GM21528 (cell line): Measurements from ENCODE around the gene CSRNP2.
"Not testable (repeated sequence)": the region's sequence is repeated elsewhere in the genome, so short reads cannot be mapped to it uniquely, and the experiment has no call there.

ENCODE experiments used
- ATAC-seq: cut with Tn5 transposase; IDR thresholded peaks from one replicate; pipeline ENCODE4 v1.9.1; 2021; ENCODE audit warnings: mild to moderate bottlenecking, moderate library complexity; ENCODE audit not compliant: unreplicated experiment, low FRiP score

The CSRNP2 gene

DNA sequence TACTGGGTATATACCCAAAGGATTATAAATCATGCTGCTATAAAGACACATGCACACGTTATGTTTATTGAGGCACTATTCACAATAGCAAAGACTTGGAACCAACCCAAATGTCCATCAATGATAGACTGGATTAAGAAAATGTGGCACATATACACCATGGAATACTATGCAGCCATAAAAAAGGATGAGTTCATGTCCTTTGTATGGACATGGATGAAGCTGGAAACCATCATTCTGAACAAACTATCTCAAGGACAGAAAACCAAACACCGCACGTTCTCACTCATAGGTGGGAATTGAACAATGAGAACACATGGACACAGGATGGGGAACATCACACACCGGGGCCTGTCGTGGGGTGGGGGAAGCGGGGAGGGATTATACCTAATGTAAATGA lies 4.5 kb downstream of the CSRNP2 start:
- not testable (repeated sequence) for ATAC-seq

DNA sequence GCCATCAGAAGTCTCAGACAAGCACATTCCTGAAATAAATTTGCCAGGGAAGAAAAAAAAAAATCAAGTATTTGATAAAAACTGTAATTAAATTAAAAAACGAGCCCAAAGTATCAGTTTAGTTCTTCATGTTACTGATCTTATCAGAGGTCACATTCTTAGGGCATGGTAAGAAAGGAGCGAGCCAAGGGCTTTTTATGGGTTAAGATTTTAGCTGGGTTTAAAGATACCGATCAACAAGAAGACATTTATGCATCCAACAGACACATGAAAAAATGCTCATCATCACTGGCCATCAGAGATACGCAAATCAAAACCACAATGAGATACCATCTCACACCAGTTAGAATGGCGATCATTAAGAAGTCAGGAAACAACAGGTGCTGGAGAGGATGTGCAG lies 5.0 kb downstream of the CSRNP2 start:
- ATAC-seq = not testable (repeated sequence)

DNA sequence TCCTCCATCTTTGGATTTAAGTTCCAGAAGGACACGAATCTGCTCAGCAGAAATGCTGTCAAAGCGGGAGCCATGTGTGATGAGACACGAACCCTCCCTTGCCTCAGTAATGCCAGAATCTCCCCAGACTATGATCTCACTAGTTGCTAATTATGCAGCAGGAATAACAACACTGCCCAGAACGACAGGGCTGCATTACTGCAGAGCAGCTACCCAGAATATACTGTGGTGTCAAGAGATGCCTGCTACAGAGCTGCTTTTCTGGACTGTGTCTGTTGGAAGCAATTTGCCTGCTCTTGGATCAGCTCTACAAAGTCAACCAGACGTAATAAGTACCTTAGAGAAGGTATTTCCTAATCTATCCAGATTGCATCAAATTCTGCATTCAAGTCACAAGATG lies 5.5 kb downstream of the CSRNP2 start:
- ATAC-seq = no peak

DNA sequence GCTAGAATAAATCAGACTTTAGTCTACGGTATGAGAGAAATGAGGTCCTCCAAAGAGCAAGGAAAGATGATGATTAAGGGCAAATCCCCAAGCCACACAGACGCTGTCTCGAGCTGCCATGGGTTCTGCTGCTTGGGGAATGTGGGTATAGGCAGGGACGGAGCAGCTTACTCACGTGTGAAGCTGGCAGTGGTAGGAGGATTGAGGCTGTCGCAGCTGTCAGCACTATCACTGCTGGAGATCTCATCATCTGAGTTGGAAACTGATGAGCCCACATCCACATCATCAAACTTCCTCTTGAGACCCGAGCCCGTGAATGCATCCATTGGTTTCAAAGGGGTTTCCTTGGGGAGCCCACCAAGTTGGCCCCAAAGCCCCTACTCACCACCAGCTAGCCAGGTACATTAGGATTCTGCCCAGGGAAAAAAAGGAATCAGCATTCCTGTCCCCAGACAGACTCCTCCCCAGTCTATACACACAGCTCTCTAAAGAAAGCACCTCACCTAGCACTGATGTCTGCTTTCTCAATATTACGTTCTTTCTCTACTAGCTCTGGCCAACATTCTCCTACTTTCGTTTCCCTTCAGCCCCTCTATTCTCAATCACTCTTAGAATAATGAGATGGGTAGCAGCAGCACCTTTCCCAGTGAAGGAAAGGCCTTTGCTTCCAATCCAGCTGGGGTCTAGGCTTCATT lies 7.0 kb downstream of the CSRNP2 start:
- no peak for ATAC-seq

DNA sequence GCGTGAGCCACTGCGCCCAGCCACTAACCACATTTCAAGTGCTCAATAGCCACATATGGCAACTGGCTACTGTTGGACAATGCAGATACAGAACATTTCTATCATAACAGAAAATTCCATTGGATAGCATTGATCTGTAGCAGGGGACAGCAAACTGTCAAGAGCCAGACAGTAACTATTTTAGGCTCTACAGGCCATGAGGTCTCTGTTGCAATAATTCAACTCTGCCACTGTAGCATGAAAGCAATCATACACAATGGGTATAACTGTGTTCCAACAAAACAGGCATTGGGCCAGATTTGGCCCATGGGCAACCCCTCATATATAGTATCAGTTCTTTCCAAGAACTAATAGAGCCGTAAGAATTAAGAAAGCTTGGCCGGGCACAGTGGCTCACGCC lies 8.0 kb downstream of the CSRNP2 start:
- no peak for ATAC-seq

DNA sequence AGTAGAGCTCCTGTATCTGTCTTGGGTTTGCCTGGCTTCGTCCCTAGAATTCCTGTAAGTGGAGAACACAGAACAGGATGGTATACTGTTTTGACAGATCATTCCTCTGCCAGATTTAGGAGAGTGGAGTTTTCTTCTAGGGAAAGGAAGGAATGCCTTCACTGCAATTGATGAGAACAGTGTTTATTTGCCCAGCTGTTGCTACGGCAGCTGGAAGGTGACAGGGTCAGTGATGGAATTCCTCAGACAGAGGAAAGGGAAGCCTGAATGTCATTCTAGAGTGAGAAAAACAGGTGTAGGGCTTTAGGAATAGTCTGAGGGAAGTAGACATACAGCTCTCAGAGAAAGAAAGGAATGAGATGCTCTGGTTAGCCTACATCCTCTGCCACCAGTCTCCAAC lies 11.7 kb downstream of the CSRNP2 start:
- ATAC-seq = no peak

DNA sequence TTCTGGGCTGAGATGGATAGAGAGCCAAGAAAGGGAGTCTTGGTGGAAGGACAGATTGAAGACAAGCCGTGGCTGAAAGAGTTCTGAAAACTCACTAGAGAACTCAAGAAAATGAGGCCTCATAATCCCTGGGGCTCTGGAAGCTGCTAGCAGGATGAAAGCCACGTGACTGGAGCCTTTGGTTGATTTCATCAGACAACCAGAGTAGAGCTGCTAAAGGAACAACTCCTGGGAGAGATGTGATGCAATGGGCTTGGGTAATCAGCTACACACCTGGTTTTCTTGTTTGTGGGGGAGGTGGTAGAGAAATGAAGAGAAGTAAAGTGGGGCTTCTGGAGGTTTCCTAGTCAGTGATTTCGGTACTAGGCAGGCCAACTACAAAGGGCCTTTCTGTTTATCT lies 13.4 kb downstream of the CSRNP2 start:
- ATAC-seq = no peak

DNA sequence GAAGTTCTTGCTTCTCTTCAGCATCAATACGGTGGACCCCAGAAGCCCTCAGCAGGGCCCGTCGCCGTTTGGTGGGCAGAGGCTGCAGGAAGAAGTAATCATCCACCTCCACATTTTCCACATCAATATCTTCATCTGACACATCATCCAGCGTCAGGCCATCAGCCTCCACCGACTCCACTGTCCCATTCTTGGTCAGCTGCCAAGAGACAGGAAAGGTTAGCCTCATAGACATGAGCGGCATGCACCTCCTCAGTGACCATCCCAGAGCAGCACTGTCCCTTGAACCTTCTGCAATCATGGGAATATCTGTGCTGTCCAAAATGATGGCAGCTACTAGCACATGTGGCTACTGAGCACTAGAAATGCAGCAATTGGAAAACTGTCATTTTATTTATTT lies 15.6 kb downstream of the CSRNP2 start:
- no peak for ATAC-seq

DNA sequence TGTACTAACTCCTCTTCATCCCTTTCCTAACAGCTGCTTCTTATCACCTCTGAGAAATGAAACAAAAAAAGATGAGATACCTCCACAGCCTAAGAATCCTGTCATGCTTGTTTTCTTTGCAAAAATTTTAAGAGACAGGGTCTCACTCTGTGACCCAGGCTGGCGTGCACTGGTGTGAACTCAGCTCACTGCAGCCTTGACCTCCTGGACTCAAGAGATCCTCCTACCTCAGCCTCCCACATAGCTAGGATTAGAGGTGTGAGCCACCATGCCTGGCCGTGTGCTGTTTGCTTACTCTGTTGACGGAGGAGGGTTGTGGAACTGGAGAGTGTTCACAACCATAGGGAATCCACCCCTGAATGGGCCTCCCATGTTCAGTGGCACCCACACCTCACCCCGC lies 16.2 kb downstream of the CSRNP2 start:
- no peak for ATAC-seq

DNA sequence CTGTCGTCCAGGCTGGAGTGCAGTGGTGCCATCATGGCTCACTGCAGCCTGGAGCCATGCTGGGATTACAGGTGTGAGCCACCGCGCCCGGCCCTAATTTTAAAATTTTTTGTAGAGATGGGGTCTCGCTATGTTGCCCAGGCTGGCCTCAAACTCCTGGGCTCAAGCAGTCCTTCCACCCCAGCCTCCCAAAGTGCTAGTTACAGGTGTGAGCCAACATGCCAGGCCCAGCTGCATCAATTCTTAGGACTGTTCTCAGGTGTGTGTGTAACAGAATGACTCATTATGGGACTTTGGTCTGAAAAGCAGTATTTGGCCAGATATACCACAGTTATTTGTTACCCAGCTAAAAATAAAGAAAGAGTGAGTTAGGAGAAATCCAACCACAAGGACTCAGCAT lies 17.9 kb downstream of the CSRNP2 start:
- no peak for ATAC-seq

DNA sequence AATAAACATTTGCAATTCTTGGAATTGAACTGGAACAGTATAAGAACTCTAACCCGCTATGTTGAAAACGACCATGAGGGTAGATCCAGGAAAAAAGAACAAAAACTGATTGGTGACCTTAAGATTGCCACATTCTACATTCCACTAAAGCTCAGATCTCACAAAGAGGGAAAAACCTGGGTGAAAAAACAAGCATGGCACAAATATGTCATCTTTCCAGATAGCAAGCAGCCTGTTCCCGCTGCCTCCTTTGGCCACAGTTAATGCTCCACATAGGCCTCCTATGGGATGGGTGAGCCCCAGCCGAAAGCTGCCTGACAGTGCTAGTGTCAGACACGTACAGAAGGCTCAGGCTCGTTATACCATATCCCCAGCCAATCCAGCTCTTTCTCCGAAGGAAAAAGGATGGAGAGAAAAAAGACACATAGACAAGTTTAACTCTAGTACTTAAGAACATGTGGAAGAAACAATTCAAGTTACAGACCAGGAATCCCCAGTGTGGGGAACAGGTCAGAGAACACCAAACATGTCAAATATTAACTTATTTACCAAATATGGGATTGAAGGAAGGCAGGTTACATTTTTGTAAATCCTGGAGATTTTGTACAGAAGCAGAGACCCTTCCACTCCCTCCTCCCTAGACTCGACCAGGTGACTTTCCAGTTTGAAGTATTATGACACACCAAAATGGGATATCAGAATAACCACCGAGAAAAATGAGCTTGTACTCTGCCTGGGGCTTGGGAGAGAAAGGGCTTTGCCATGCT lies 20.6 kb downstream of the CSRNP2 start:
- ATAC-seq = no peak

DNA sequence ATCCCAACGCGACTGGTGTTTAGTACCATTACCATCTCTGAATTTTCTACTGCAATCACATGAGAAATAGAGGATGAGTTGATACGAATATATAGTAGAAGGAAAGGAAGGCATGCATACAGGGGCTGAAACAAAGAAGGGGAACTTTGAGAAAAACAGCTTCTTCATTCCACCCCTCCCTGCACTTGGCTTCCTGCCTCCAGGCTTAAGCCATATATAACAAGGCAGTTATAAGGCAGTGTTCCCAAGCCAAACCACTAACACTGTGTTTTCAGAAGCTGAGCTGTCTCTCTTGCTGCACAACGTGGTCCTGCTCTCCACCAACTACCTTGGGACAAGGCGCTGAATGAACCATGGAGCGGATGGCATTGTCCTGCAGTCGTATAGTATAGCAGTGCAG lies 24.3 kb downstream of the CSRNP2 start:
- ATAC-seq = no peak

DNA sequence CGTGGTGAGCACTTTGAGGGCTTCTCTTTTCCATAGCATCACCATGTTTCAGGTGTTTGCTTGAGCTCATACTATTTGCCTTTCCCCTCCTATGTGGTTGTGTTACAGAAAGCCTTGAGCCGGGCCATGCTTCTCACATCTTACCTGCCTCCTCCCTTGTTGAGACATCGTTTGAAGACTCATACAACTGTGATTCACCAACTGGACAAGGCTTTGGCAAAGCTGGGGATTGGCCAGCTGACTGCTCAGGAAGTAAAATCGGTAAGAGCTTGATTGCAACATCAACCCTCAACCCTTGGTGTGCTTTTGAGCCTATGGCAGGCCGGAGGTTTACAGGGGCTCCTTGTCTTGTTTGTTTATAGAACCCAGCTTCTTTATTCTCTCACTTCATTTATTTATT lies 27.2 kb downstream of the CSRNP2 start:
- ATAC-seq = no peak

DNA sequence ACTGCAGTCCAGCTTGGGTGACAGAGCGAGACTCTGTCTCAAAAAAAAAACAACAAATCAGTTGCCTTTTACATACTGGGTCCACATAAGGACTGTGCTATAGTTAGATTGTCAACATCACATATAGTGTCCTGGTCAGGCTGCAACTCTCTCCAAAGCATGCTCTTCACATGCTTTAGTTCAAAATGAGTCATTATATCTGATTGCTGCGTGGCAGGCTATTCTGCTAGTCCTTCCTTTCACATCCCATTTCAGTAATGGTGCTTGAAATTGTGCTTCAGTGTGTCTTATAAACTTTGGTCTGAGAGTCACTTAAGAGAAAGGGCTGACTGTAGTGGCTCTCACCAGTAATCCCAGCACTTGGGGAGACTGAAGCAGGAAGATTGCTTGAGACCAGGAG lies 28.3 kb downstream of the CSRNP2 start:
- ATAC-seq = no peak

DNA sequence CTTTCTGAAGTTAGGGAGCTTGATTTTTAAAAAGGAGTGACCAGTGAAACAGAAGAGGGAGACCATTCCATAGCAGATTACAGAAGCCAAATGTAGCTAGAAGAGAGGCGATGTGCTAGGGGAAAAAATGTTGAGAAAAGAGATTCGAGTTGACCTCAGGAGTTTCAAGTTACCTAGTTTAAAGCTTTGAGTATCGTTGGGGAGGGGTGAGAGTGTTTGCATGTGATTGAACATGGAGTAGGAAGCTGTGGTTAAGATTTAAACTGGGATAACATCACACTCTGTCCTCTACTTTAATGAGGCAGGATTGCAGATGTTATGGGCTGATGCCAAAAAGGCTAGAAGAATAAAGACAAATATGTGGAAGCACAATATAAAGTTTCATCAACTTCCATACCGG lies 31.6 kb downstream of the CSRNP2 start:
- no peak for ATAC-seq

DNA sequence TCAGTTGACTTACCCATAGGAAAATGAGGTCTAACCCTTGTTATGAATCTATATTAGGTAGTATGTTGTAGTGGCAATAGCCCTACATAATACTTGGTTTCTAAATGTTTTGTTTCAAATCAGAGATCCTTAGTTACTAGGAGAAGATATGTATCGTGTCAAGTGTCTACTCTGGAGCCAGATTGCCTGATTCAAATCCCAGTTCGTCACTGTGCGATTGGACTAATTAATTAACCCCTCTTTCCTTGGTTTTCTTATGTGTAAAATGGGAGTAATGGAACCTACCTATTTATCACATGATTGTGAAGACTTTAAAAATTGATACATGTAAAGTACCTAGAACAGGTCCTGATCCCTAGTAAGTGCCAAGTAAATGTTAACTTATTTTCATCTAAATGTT lies 33.9 kb downstream of the CSRNP2 start:
- no peak for ATAC-seq

DNA sequence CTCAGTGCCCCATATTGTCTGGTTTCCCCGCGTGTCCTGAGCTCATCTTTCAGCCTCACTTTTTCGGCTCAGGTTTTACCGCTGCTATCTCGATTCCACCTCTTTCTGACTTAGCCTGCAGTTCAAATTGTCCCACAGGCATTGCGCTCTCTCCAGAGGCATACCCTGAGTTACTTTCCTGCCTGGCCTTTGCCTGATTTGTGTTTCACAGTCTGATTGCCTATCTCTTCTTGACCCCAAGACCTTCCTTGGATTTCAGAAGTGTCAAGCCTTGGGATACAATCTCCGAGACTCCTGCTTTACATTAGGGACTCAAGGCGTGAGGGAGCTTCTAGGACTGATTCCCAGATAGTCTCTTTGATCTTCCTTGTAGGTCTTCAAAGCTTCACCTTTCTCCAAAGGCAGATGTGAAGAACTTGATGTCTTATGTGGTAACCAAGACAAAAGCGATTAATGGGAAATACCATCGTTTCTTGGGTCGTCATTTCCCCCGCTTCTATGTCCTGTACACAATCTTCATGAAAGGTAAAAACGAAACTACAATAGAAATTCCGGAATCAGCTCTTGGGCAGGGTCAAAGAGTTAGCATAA lies 34.6 kb downstream of the CSRNP2 start:
- no peak for ATAC-seq

DNA sequence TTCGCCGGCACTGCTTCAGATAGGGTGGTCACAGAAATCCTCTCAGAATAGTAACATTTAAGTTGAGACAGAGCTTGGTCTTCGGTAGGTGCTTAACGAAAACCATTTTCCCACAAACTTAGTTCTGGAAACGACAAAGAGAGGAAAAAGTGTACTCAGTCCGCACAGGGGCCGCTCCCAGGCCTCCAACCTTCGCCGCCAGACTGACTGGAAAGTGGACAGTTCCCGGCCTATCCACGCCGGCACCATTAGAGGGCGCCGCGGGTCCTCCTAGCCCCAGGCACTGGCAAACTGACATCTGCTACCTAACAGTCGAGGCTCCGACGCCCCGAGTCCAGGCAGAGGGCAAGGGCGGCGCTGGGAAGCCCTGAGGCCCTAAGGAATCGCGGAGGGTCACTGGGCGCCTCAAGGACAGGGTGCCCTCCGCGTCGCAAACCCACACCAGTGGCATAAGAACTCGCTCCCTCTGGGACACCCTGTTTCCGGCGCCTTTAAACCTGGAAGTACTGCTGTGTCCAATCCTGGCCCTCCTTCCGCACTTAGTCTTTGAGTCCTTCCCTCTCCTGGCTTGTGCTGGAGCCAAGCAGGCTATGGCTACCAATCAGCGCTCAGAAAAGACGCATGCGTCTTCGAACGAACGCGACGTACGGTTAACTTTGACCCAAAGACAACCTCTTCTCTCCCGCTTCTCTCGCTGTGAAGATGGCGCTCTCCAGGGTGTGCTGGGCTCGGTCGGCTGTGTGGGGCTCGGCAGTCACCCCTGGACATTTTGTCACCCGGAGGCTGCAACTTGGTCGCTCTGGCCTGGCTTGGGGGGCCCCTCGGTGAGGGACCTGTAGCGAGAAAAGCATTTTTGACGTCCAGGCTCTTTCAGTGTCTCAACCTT lies 35.5 kb downstream of the CSRNP2 start, which contains the start of gene LETMD1:
Gene LETMD1, plus strand, starts transcription at position 673 of the 886 bp plus-strand sequence. Its CDS starts 30 bp downstream, at position 703.
- ATAC-seq = peak; percentile 95

DNA sequence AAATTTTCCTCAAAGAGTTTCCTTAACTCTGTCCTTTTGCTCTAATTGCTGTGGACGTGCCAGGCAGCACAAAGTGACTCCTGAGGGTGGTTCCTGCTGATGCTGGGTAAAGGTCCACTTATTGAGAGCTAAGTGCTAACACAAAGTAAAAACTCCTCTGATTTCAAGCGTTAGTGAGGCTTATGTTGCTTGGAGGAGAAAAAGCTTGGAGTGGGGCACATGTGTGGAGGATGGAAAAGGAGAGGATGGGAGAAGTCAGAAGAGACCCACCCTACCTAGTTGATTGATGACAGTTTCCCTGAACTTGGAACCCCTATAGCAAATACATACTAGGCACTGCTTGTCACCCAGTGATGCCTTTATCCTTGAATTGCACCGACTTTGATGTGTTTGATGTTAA lies 47.1 kb downstream of the CSRNP2 start:
- no peak for ATAC-seq

DNA sequence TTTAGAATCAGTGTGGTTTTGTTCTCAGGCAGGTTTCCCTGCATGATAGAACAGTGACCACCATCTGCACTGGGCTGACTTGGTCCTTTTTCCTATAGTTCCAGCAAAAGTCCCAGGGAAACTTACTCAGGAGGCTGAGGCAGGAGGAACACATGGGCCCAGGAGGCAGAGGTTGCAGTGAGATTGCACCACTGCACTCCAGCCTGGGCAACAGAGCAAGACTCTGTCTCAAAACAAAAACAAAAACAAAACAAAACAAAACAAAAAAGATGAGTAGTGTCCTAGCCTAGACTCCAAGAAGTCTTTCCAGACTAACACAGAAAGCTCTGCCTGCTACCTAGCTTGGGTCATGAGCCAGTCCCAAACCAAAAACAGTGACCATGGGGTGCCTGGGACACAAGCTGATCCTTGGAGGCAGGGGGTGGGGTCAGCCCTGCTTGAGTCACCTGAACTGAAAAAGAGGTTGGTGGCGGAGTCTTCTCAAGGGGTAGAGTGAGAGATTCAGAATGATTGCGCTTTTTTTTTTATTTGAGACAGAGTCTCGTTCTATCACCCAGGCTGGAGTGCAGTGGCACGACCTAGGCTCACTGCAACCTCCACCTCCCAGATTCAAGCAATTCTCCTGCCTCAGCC lies 49.8 kb downstream of the CSRNP2 start:
- no peak for ATAC-seq
